ENCODE measurements around the gene SLC28A3.

The SLC28A3 gene

DNA sequence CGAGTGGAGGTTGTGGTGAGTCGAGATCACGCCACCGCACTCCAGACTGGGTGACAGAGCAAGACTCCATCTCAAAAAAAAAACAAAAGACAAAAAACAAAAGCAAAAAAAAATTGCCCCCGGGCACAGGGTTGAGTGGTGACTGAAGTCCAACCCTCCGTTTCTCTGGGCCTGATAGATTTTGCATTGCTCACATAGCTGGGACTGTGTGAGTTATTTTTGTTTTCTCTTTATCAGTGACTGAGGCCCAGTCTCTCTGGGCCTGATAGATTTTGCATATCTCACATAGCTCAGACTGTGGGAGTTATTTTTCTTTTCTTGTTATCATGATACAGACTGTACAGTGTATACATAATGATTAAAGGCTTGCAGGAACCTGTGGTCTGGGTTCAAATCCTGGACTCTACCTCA, 2.6 kb upstream of the SLC28A3 start:
- no peaks in the 10 kb centered on the region for H4K20me1 ChIP-seq
- no peak overlapping the region for H3K9ac ChIP-seq
- no peak overlapping the region for H3K4me2 ChIP-seq
- H3K4me1 ChIP-seq: no peaks in the 10 kb centered on the region
- no peak overlapping the region for H3K27ac ChIP-seq
- H3K27me3 ChIP-seq: no peaks in the 10 kb centered on the region
- no peaks in the 10 kb centered on the region for H3K9me3 ChIP-seq
- H3K36me3 ChIP-seq: no peaks in the 10 kb centered on the region
- TF ChIP-seq Cebpa-rat (IDR thresholded peaks at IDR 0.05): no peak
- H3K4me3 ChIP-seq: no peak overlapping the region

- Histone ChIP-seq H3K27ac (no peak overlapping the region), H3K4me1 (no peaks in the 10 kb centered on the region), H3K9me3 (no peaks in the 10 kb centered on the region), H4K20me1 (no peaks in the 10 kb centered on the region), H3K36me3 (no peaks in the 10 kb centered on the region), H3K4me3 (no peak overlapping the region), H3K9ac (no peak overlapping the region), H3K27me3 (no peaks in the 10 kb centered on the region), H3K4me2 (no peak overlapping the region)
- TF ChIP-seq Cebpa-rat (IDR thresholded peaks at IDR 0.05): no peak
Measured at GRCh38 chr9:84339962-84340361, 596 bp downstream of the SLC28A3 start.

- Histone ChIP-seq H3K4me3 (no peak overlapping the region), H3K27ac (no peak overlapping the region), H3K36me3 (no peaks in the 10 kb centered on the region), H3K27me3 (no peaks in the 10 kb centered on the region), H3K9me3 (no peaks in the 10 kb centered on the region), H3K4me1 (no peaks in the 10 kb centered on the region), H4K20me1 (no peaks in the 10 kb centered on the region), H3K9ac (no peak overlapping the region), H3K4me2 (no peak overlapping the region)
- TF ChIP-seq Cebpa-rat (IDR thresholded peaks at IDR 0.05): no peak
Measured at GRCh38 chr9:84339503-84339902, 1.1 kb downstream of the SLC28A3 start.

- no peak for TF ChIP-seq Cebpa-rat (IDR thresholded peaks at IDR 0.05)
- H3K9me3 ChIP-seq: no peaks in the 10 kb centered on the region
- H3K4me3 ChIP-seq: no peak overlapping the region
- H4K20me1 ChIP-seq: no peaks in the 10 kb centered on the region
- H3K27me3 ChIP-seq: no peaks in the 10 kb centered on the region
- no peaks in the 10 kb centered on the region for H3K36me3 ChIP-seq
- no peak overlapping the region for H3K27ac ChIP-seq
- no peak overlapping the region for H3K4me2 ChIP-seq
- H3K9ac ChIP-seq: no peak overlapping the region
- no peaks in the 10 kb centered on the region for H3K4me1 ChIP-seq
Measured at GRCh38 chr9:84338792-84339191, 1.8 kb downstream of the SLC28A3 start.

- no peak for TF ChIP-seq Cebpa-rat (IDR thresholded peaks at IDR 0.05)
- no peaks in the 10 kb centered on the region for H3K27me3 ChIP-seq
Measured at GRCh38 chr9:84337252-84337651, 3.3 kb downstream of the SLC28A3 start.

DNA sequence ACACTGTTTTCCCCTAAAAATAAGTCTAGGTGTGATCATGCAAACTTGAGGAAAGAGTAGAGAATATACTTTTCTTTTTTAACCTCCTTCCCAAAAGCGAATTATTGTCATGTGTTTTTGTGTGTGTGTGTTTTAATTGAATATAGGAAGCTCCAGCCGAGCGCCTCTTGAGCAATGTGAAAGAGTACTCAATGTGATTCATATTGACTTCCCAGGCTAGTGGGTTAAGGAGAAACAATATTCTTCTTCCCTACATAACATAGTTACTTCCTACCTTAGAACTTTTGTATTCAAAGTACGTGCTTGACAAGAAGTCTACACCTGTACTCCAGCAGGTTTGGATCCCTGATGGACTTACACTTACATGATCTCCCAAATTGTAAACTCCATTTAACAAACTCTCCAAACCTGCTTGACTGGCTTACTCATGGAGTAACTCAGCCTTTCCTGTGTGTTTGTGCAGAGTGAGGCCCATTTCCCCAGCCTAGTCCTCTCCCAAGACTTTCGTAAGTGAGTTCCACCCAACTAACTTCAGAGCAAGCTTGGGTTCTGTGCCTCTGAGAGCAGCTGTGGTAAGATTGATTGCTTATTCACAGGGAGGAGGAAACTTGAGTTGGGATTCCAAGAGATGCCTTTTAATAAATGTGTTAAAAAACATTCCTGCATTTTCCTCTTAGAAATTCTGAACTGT, 9.3 kb downstream of the SLC28A3 start:
- no peak overlapping the region for H3K4me3 ChIP-seq
- no peaks in the 10 kb centered on the region for H3K4me1 ChIP-seq
- no peak overlapping the region for H3K9ac ChIP-seq
- H4K20me1 ChIP-seq: no peaks in the 10 kb centered on the region
- no peak overlapping the region for H3K27ac ChIP-seq
- no peaks in the 10 kb centered on the region for H3K27me3 ChIP-seq
- H3K36me3 ChIP-seq: no peaks in the 10 kb centered on the region
- no peak for TF ChIP-seq Cebpa-rat (IDR thresholded peaks at IDR 0.05)
- H3K4me2 ChIP-seq: no peak overlapping the region
- H3K9me3 ChIP-seq: peaks cover 32% of the 10 kb centered on the region

More at GRCh38 chr9:84337252-84337651, 3.3 kb downstream of the SLC28A3 start:
- Histone ChIP-seq H3K4me2 (no peak overlapping the region), H3K36me3 (no peaks in the 10 kb centered on the region), H3K9ac (no peak overlapping the region), H3K9me3 (no peaks in the 10 kb centered on the region), H3K4me1 (no peaks in the 10 kb centered on the region), H3K4me3 (no peak overlapping the region), H3K27ac (no peak overlapping the region), H4K20me1 (no peaks in the 10 kb centered on the region)

DNA sequence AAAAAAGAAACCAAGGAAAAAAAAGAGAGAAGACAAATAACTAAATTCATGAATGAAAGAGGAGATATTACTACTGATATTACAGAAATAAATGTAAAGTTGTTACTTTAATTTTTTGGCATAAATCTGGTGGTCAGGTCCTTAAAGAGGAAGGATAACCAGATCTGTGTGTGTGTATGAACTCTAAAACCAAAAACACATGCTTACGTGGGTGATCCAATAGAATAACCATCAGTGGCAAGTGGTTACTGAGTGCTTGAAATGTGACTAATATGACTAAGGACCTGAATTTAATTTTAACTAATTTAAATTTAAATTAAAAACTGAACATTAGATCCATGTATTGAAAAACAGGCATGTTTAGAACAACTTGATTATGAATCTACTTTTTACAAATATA, 10.3 kb downstream of the SLC28A3 start:
- no peak overlapping the region for H3K27ac ChIP-seq
- H3K4me1 ChIP-seq: no peaks in the 10 kb centered on the region
- H3K4me3 ChIP-seq: no peak overlapping the region
- no peak overlapping the region for H3K4me2 ChIP-seq
- H3K27me3 ChIP-seq: no peaks in the 10 kb centered on the region
- H3K9me3 ChIP-seq: peaks cover 32% of the 10 kb centered on the region
- no peaks in the 10 kb centered on the region for H4K20me1 ChIP-seq
- no peaks in the 10 kb centered on the region for H3K36me3 ChIP-seq
- no peak for TF ChIP-seq Cebpa-rat (IDR thresholded peaks at IDR 0.05)
- H3K9ac ChIP-seq: no peak overlapping the region

- no peak for TF ChIP-seq Cebpa-rat (IDR thresholded peaks at IDR 0.05)
- Histone ChIP-seq H3K4me2 (no peak overlapping the region), H3K4me1 (no peaks in the 10 kb centered on the region), H3K27ac (no peak overlapping the region), H3K9me3 (peaks cover 32% of the 10 kb centered on the region), H4K20me1 (no peaks in the 10 kb centered on the region), H3K27me3 (no peaks in the 10 kb centered on the region), H3K9ac (no peak overlapping the region), H3K4me3 (no peak overlapping the region), H3K36me3 (no peaks in the 10 kb centered on the region)
Measured at GRCh38 chr9:84327184-84327583, 13.4 kb downstream of the SLC28A3 start.

DNA sequence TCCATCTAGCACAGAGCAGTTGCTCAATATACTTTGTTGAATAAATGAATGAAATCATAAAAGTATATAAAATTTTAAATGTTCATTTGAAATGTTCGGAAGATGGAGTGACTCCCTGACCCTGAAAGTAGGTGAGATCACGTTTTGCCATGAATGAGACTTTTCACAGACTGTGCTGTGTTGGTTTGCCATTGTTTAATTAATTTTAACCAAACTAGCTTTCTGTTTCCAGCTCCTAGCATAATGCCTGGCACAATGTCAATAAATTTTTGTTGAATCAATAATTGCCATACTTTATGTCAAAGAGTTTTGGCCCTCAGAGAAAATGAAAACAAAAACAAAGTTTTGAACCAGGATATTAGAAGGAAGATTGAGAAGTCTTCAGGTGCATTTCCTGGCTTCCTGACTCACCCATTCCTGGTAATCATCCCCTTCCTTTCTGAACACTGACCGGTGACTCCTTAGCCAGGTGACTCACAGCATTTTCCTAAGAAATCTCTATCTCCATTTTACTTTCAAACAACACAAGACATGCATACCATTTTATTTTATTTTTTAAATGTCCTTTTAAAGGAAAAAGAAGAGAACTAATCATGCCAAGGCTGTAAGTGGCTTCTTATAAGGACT, 15.1 kb downstream of the SLC28A3 start:
- no peak for TF ChIP-seq Cebpa-rat (IDR thresholded peaks at IDR 0.05)
- Histone ChIP-seq H3K4me3 (no peak overlapping the region), H3K9me3 (peaks cover 32% of the 10 kb centered on the region), H3K4me1 (no peaks in the 10 kb centered on the region), H3K27ac (no peak overlapping the region), H3K36me3 (no peaks in the 10 kb centered on the region), H3K27me3 (no peaks in the 10 kb centered on the region), H3K9ac (no peak overlapping the region), H3K4me2 (no peak overlapping the region), H4K20me1 (no peaks in the 10 kb centered on the region)

DNA sequence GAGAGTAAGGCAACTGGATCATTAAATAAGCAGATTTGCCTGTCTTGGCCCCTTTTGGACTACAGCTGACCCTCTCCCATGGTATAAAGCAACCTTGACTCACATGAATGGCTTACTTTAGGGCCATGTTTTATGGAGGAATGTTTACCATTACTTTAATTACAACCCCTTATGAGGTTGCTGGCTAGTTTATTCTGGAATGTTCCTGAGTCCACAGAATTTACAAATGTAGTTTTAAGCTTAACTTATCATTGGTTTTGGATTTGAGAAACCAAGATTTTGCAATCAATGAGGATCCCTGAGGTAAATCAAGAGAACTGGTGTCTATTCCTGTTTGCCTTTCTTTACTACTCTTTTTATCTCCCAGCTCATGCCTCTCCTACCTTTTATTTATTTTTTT, 15.7 kb downstream of the SLC28A3 start:
- H3K27me3 ChIP-seq: no peaks in the 10 kb centered on the region
- H3K36me3 ChIP-seq: no peaks in the 10 kb centered on the region
- H4K20me1 ChIP-seq: no peaks in the 10 kb centered on the region
- H3K9me3 ChIP-seq: peaks cover 32% of the 10 kb centered on the region
- no peak overlapping the region for H3K4me3 ChIP-seq
- no peak for TF ChIP-seq Cebpa-rat (IDR thresholded peaks at IDR 0.05)
- no peak overlapping the region for H3K4me2 ChIP-seq
- H3K27ac ChIP-seq: no peak overlapping the region
- H3K4me1 ChIP-seq: no peaks in the 10 kb centered on the region
- H3K9ac ChIP-seq: no peak overlapping the region
